Measurements from ENCODE around the gene MAPK8IP1.

GRCh38 chr11:45887587-45887986 is 2.1 kb downstream of the MAPK8IP1 start:
- no peak for TF ChIP-seq POLR2A (IDR thresholded peaks at IDR 0.05)
- TF ChIP-seq, protein P1, sequence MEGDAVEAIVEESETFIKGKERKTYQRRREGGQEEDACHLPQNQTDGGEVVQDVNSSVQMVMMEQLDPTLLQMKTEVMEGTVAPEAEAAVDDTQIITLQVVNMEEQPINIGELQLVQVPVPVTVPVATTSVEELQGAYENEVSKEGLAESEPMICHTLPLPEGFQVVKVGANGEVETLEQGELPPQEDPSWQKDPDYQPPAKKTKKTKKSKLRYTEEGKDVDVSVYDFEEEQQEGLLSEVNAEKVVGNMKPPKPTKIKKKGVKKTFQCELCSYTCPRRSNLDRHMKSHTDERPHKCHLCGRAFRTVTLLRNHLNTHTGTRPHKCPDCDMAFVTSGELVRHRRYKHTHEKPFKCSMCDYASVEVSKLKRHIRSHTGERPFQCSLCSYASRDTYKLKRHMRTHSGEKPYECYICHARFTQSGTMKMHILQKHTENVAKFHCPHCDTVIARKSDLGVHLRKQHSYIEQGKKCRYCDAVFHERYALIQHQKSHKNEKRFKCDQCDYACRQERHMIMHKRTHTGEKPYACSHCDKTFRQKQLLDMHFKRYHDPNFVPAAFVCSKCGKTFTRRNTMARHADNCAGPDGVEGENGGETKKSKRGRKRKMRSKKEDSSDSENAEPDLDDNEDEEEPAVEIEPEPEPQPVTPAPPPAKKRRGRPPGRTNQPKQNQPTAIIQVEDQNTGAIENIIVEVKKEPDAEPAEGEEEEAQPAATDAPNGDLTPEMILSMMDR (IDR thresholded peaks at IDR 0.05), result no peak

Data from thyroid gland (tissue), 4 donors.